HG03520 (cell line): ENCODE data around the gene PKD1L1.
A peak's percentile ranks its signal among the peaks of the same experiment; 100 is the strongest.
"Not testable (repeated sequence)": the region's sequence is repeated elsewhere in the genome, so short reads cannot be mapped to it uniquely, and the experiment has no call there.

ENCODE experiments used
- ATAC-seq: cut with Tn5 transposase; IDR thresholded peaks from one replicate; pipeline ENCODE4 v1.9.1; 2021; ENCODE audit warnings: mild to moderate bottlenecking, moderate library complexity; ENCODE audit not compliant: unreplicated experiment

PKD1L1 gene

DNA sequence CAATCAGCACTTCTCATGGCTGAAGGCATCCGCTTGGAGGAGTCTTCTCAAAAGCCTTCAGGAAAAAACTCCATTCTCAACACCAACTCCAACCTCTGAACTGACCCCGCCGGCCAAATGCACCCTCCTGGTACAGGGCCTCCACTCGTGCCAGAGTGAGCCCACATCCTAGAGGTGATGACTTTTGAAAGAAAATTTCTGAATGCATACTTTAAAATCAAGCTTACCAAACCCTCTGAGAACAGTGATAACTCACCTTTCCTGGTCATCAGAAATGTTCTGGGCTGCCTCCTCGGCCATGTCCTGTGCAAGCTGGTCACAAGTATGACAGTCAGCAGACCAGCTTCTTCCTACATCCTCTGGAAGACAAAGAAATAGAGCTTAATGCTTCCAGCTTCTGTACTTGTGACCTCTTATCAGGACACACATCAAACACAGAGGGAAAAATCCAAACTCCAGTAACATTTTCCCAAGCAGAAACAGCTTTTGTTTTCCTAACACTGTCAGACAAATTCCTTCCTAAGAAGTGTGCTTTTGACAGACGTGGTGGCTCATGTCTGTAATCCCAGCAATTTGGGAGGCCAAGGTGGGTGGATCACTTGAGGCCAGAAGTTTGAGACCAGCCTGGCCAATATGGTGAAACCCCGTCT is at the start of gene PKD1L1:
TSS of gene PKD1L1 (minus strand) at position 326 of the 650 bp plus-strand sequence. CDS start at position 300, 26 bp downstream.
- ATAC-seq: no peak

DNA sequence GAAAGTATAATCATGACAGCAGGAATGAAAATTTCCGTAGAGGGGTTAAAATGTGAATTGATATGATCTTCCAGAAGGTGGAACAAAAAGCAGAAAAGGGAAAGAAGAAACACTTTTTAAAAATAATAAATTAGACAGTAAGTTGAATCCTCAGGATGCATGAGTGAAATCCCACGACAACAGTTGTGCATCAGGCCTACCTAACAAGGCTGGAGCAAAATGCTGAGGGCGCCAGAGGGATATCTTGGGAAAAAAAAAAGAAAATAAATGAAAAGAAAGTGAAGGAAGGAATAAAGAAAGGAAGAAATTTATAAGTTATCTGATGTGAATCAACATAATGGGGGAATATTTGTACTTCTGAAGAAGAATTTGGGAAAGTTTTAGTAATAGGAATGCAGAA is 44.2 kb upstream of the PKD1L1 start:
- ATAC-seq: no peak

DNA sequence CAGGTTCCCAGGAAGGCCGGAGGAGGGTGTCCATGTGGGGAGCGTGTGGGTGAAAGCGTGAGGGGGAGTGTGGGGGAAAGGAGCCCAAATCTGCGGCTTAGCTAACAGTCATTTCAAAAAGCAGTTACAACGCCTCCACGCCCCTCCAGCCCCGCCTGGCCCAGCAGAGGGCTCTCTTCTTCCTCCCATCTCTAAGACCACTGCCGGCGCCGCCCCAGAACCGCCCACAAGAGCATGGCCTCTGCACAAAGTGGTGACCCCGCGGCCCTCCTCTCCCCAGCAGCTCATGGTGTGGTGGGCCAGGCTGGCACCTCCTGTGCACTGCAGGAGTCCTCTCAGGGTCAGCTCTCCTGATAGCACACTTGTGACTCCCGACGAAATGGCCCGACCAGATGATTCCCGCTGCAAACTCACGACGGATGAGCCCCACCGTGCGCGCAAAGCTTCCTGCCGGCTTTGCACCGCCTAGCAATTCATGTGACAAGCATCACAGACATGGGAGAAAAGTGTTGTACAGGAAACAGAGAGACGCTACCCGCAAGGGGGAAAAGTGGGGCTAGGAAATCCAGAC is 43.6 kb upstream of the PKD1L1 start:
- peak; percentile 99 for ATAC-seq

DNA sequence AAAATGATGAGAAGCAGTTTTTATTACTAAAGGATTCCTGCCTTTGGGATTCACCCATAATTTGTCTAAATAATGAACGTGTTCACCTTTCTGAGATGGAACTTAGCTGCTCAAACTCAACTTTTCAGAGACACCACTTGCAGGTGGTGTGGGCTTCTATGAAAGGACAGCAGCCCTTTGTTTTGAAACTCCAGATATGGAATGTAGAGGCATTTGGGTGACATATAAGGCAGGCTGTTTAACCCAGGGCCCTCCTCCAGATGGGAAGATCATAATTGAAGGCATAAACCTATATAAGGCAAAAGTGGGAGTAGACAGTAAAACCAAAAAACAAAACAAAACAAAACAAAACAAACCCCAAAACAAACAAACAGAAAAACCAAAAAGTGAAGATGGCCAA is 43.0 kb upstream of the PKD1L1 start:
- no peak for ATAC-seq

- ATAC-seq: no peak
Measured at GRCh38 chr7:47990592-47990991, 42.3 kb upstream of the PKD1L1 start.

DNA sequence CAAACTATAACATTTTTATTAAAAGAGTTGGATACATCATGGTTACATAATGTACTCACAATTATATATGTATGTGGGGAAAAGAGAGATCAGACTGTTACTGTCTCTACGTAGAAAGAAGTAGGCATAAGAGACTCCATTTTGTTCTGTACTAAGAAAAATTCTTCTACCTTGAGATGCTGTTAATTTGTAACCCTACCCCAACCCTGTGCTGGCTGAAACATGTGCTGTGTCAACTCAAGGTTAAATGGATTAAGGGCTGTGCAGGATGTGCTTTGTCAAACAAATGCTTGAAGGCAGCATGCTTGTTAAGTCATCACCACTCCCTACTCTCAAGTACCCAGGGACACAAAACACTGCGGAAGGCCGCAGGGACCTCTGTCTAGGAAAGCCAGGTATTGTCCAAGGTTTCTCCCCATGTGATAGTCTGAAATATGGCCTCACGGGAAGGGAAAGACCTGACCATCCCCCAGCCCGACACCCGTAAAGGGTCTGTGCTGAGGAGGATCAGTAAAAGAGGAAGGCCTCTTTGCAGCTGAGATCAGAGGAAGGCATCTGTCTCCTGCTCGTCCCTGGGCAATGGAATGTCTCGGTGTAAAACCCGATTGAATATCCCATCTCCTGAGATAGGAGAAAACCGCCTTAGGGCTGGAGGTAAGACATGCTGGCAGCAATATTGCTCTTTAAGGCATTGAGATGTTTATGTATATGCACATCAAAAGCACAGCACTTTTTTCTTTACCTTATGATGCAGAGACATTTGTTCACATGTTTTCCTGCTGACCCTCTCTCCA is 41.5 kb upstream of the PKD1L1 start:
- ATAC-seq: not testable (repeated sequence)

- ATAC-seq: no peak
Measured at GRCh38 chr7:47988496-47989386, 40.5 kb upstream of the PKD1L1 start.

- ATAC-seq: no peak
Measured at GRCh38 chr7:47982610-47983009, 34.3 kb upstream of the PKD1L1 start.

GRCh38 chr7:47980648-47981047 is 32.4 kb upstream of the PKD1L1 start:
- ATAC-seq: not testable (repeated sequence)

- no peak for ATAC-seq
Measured at GRCh38 chr7:47979832-47980181, 31.5 kb upstream of the PKD1L1 start.

DNA sequence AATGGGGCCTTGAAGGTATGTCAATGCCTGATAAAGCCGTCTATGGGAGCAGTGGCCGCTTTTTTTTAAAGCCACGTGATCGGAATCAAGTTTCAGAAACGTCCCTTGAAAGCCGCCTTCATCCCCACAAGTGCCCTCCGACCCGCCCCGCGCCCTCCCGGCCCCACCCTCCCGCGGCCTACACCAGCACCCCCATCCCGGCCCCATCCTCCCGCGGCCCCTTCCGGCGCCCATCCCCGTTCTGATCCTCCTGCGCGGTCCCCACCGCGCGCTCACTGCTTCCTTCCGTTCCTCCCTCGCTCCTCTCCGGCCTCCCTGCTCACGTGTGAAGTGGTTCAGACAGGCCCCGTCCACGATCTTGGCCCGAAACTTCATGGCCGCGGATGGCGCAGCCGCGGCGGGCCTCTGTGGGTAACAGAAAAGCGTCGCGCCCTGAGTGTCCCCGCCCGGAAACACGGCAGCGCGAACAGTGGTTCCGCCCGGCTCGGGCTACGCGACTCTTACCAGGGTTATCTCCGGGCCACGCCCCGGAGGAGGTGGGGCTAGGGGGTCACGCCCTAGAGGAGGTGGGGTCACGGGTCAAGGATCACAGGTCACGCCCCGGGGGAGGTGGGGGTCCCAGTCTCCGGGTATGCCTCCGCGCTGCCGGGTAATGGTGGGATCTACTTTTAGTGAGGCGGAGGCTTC is 31.0 kb upstream of the PKD1L1 start, which contains the start of gene HUS1:
TSS of gene HUS1 (minus strand) at position 471 of the 687 bp plus-strand sequence. CDS start at position 375, 96 bp downstream.
- peak; percentile 99 for ATAC-seq

- no peak for ATAC-seq
Measured at GRCh38 chr7:47978790-47979144, 30.5 kb upstream of the PKD1L1 start.

DNA sequence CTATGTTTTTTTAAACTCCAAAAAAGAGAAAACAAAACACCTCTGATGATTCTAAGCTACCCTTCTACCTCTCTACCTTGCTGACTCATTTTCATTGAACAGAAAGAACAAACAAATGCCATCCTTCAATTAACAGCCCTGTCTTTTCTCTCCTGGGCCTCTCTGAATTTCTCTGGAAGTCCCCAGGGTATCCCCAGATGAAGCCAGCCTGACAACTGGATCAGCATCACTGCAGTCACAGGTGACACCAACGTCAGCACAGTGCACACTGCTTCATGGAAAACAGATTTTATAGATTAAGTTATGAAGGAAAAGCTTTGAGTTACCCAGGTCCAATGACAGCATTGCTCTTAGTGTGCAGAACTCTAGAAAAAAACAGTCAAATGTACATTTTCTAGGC is 25.5 kb upstream of the PKD1L1 start:
- no peak for ATAC-seq

GRCh38 chr7:47970761-47971160 is 22.5 kb upstream of the PKD1L1 start:
- ATAC-seq: no peak

DNA sequence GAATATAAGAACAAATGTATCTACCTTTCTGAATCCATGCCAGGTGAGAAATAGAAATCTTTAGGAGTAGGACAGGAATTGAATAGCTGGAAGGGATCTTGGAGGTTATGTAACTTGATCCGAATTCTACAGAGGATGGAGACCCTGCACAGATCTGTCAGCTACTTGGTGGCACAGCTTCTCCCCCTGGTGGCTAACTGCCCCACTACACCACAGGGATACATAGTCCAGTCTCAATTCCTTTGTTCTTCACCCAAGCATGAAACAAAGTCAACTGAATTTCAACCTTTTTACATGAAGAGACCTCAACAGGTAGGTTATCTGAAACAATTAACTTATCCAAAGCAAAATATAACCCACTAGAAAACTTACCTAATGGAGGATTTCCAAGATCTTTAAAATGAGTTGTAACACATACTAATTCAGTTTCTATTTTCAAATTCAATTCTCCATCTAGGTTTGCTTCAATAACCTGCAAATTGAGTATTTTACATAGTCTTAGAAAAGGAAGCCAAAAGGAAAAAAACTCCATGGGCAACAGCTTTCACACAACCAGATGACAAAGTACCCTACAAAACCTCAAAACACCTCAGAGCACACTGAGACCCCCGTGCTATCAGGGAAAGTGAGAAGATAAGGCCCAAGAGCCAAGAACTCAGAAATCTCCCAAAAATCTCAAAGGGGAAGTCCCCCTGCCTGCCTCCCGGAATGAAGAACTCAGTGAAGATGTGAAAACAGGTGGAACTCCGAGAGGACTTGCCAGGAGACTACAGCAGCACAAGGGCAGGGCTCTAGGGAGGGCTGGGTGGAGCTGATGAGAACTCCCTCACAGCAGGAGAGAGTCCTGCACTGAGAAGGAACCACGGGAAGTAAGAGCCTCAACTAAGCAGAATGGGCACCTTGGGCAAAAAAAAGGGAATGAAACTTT is 20.8 kb upstream of the PKD1L1 start:
- peak; percentile 96 for ATAC-seq

DNA sequence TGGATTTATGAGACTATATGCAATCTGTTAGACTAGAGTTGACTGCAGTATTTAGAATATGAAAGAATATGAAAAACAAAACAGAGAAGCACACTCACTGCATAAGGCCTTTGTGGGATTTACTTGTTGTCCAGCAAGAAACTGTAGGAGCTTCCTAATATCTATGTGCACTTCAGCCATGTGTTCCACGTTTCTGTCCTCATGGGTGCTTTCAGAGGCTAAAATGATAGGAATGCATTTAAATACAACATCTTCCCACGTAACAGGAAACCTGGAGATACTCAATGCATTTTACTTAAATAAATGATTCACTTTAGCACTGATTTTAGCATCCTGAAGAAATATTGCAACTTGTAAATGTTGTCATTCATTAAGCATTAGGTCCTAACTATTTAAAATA is 19.4 kb upstream of the PKD1L1 start:
- no peak for ATAC-seq

DNA sequence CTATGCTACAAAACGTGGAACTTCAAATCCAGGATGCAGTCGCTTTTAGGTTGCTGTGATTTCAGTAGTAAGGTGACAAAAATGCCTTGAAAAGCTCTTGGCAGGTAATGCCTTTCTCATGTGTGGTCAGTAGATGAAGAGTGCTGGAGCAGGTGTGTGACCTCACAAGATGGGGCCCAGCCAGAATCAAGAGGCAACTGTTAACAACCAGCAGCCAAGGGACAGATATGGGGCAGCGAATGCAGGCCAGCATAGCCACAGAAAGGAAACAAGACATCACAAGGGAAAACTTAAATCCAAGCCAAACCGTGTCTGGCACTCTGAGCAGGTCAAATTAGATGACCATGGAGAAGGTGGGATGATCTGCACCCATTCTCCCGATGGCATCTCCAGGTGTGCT is 18.9 kb upstream of the PKD1L1 start:
- no peak for ATAC-seq

GRCh38 chr7:47965456-47965855 is 17.2 kb upstream of the PKD1L1 start:
- ATAC-seq: no peak

DNA sequence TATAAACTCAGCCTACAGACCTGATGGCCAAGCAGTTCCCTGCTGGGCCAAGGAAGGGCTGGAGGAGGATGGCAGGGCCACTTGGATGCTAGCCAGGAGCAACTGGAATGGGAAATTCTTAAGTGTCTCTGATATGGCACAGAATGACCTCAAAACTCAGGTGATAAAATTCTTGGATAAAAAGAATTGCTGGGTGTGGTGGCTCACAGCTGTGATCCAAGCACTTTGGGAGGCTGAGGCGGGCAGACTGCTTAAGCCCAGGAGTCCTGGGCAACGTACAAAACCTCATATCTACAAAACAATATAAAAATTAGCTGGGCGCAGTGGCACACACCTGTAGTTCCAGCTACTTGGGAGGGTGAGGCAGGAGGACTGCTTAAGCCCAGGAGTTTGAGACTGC is 14.0 kb upstream of the PKD1L1 start:
- no peak for ATAC-seq
